ENCODE results near the gene TCEANC2. TPM values are rescaled to one million over a fixed set of nuclear protein-coding genes. Genes with fewer than 3 reads are reported as not detected.
A peak's percentile ranks its signal among the peaks of the same experiment; 100 is the strongest.

The TCEANC2 gene
- total RNA-seq, 1 experiment from 2014 or later, result 5.3 TPM

GRCh38 chr1:54013393-54014008, 39.9 kb upstream of the TCEANC2 start:
- H3K27me3 Mint-ChIP-seq (ENCODE audit: low read depth), result peaks cover 1% of the 10 kb centered on the region
- H3K9me3 Mint-ChIP-seq, result no peaks in the 10 kb centered on the region
- H2BK20ac ChIP-seq (ENCODE audit: low read depth, low read length, poor library complexity, severe bottlenecking), result no peak overlapping the region
- no peaks in the 10 kb centered on the region for H3K79me2 ChIP-seq (ENCODE audit: insufficient read depth, low read length)
- no peak overlapping the region for H2BK120ac ChIP-seq (ENCODE audit: low read depth, low read length, poor library complexity, severe bottlenecking)
- H3K18ac ChIP-seq (ENCODE audit: insufficient read length, low read depth, low read length), result no peak overlapping the region
- H3K56ac ChIP-seq (ENCODE audit: insufficient read length, low read depth, low read length), result no peak overlapping the region
- H3K14ac ChIP-seq (ENCODE audit: insufficient read depth, low read length), result no peak overlapping the region
- no peak overlapping the region for H3K4me2 ChIP-seq (ENCODE audit: insufficient read depth, insufficient read length, low read length)
- no peak overlapping the region for H2AFZ ChIP-seq (ENCODE audit: low read length)
- no CpG with 5 or more reads among the region's 8 CpGs for WGBS (ENCODE audit: extremely low coverage, insufficient read length, low lambda C conversion rate)
- H2BK5ac ChIP-seq (ENCODE audit: insufficient read length, low read length), result no peak overlapping the region
- H3K27ac ChIP-seq (ENCODE audit: insufficient read length, low read depth, low read length), result no peak overlapping the region
- TF ChIP-seq CTCF (conservative IDR thresholded peaks at IDR 0.05), result no peak
- no peak overlapping the region for H3K23ac ChIP-seq (ENCODE audit: insufficient read length, low read depth, low read length)
- H3K79me1 ChIP-seq (ENCODE audit: insufficient read depth, low read depth, low read length, poor library complexity, severe bottlenecking), result no peaks in the 10 kb centered on the region
- no peaks in the 10 kb centered on the region for H3K9me3 ChIP-seq (ENCODE audit: control insufficient read depth, low read depth, low read length)
- no peak overlapping the region for H2AK5ac ChIP-seq (ENCODE audit: insufficient read length, low read length)
- H4K5ac ChIP-seq (ENCODE audit: insufficient read length, low read depth, low read length), result no peak overlapping the region
- DNase-seq, result no peak
- H3K36me3 Mint-ChIP-seq (ENCODE audit: insufficient read depth in 1 of 3, low read depth in 3 of 3), result no peaks in the 10 kb centered on the region
- H3K27me3 ChIP-seq (ENCODE audit: insufficient read depth, low read length), result no peaks in the 10 kb centered on the region
- peak overlapping the region in 2 of 3 experiments; percentile 44 to 91; a peak in 2 of 7 replicates for H3K27ac Mint-ChIP-seq
- no peak overlapping the region for H2BK12ac ChIP-seq (ENCODE audit: insufficient read length, low read depth, low read length)
- H4K8ac ChIP-seq (replicated peaks; ENCODE audit: insufficient read length, low read depth, low read length), result no peak overlapping the region
- H3T11ph ChIP-seq (ENCODE audit: low read length), result no peak overlapping the region
- H3K4me1 Mint-ChIP-seq, result peaks cover 8 to 10% of the 10 kb centered on the region in 2 experiments
- H2BK15ac ChIP-seq (ENCODE audit: low read depth, low read length), result no peak overlapping the region
- no peaks in the 10 kb centered on the region for H4K20me1 ChIP-seq (ENCODE audit: control insufficient read depth, insufficient read depth, insufficient read length)
- H3K4ac ChIP-seq (ENCODE audit: low read depth, low read length), result no peak overlapping the region
- no peaks in the 10 kb centered on the region for H3K23me2 ChIP-seq (ENCODE audit: insufficient read length, low read depth, low read length, poor library complexity, severe bottlenecking)
- no peak overlapping the region for H3K4me3 Mint-ChIP-seq
- H3K4me1 ChIP-seq (ENCODE audit: insufficient read depth, low read length), result no peaks in the 10 kb centered on the region
- no peak overlapping the region for H4K91ac ChIP-seq (ENCODE audit: insufficient read length, low read depth, low read length)
- H3K9ac ChIP-seq (ENCODE audit: extremely low read depth, insufficient read length, low read length), result no peak overlapping the region
